NCI-H82 treated with DMSO at 0.1 percent for 48 hours (cell line): Measurements from ENCODE around the gene DNASE2B.

Experiments
- DNase-seq: peaks from one replicate; lab custom pipeline; 2025; ENCODE audit not compliant: unreplicated experiment; lab: John Stamatoyannopoulos, UW

DNASE2B gene

DNA sequence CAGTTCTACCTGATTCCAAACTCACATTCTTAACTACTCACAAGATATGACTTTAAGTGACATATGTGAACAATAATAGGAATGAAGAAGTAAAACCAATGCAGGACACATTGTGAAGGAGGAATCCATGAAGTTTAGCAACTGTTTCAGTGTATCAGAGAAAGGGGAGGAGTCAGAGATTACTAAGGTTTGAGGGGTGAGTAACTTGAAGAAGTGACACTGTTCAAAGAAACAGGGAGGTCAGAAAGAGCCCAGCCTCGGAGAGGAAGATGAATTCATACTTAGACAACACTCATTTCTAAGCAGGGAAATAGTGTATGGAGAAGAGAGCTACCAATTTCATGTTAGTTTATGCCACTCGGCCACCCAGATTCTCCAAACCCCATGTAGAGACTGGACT lies 52.6 kb downstream of the DNASE2B start:
- DNase-seq: no peak

- no peak for DNase-seq
Measured at GRCh38 chr1:84452436-84452835, 54.2 kb downstream of the DNASE2B start.

DNA sequence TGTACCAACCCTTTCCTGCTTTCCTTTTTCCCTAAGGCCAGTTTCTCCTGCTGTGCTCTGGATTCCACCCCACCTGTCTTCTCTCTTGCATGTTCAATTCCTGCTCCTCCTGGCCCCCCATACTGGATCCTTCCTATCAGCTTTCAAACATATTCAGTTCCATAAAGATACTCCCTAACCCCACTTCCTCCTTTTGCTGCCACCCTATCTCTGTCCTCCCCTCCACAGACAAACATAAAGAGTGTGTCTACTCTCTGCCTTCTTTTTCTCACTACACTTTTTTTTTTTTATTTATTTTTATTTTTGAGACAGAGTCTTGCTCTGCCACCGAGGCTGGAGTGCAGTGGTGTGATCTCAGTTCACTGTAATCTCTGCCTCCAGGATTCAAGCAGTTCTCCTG lies 63.8 kb downstream of the DNASE2B start:
- no peak for DNase-seq
